MCF 10A (cell line): ENCODE results near the gene MCM5. TPM values are rescaled to one million over a fixed set of nuclear protein-coding genes. Genes with fewer than 3 reads are reported as not detected.

Experiments used
- BruUV-seq: library from RNA; stranded (reverse); fragments of 400-500 nt; replicated peaks from 2 replicates; lab custom pipeline; 2021; lab: Mats Ljungman, UMichigan
- CTCF ChIA-PET: fragments of 300-600 bp; sonication (Branson Sonifier 250); formaldehyde crosslinking; extraction: SDS; loops from one replicate; lab custom pipeline; 2021; ENCODE audit warnings: antibody characterized with exemption, inconsistent platforms; lab: Yijun Ruan, JAX
- POLR2A ChIA-PET: fragments of 300-600, 350-650 bp; sonication (Branson Sonifier 250); formaldehyde crosslinking; extraction: SDS; loops from one replicate; lab custom pipeline; 2020; ENCODE audit warnings: antibody characterized with exemption, inconsistent platforms; lab: Yijun Ruan, JAX
- DNase-seq: peaks from one replicate; pipeline ENCODE4 v3.0.0-alpha.2; 2018; ENCODE audit not compliant: unreplicated experiment
- H3K27ac Mint-ChIP-seq: one replicate; pipeline ENCODE4 v1.8.0; 2022; ENCODE audit warnings: mild to moderate bottlenecking, low read depth, mixed read lengths; ENCODE audit not compliant: unreplicated experiment
- H3K27me3 Mint-ChIP-seq: one replicate; pipeline ENCODE4 v1.8.0; 2022; ENCODE audit warnings: mixed read lengths; ENCODE audit not compliant: insufficient read depth, unreplicated experiment
- H3K36me3 Mint-ChIP-seq: one replicate; pipeline ENCODE4 v1.8.0; 2022; ENCODE audit warnings: mild to moderate bottlenecking, moderate library complexity, mixed read lengths; ENCODE audit not compliant: insufficient read depth, unreplicated experiment
- H3K4me1 Mint-ChIP-seq: one replicate; pipeline ENCODE4 v1.8.0; 2022; ENCODE audit warnings: mixed read lengths; ENCODE audit not compliant: insufficient read depth, unreplicated experiment
- H3K4me3 Mint-ChIP-seq: one replicate; pipeline ENCODE4 v1.8.0; 2022; ENCODE audit warnings: mild to moderate bottlenecking, moderate library complexity, mixed read lengths; ENCODE audit not compliant: unreplicated experiment
- H3K9me3 Mint-ChIP-seq: one replicate; pipeline ENCODE4 v1.8.0; 2022; ENCODE audit warnings: mixed read lengths; ENCODE audit not compliant: unreplicated experiment
- intact Hi-C: fragments of 100-400 bp; cut with micrococcal nuclease; formaldehyde crosslinking; loops from 2 replicates; pipeline ENCODE4 v1.14.1; 2022
- total RNA-seq: library from RNA; stranded (reverse); gene quantifications from 2 replicates; pipeline ENCODE4 v1.2.3, GENCODE V29; 2022
- TF ChIP-seq, protein P1 (sequence below): fragments of 200-600 bp; IDR thresholded peaks from one replicate; pipeline ENCODE4 v1.8.0; 2022; ENCODE audit warnings: antibody characterized with exemption, mild to moderate bottlenecking; ENCODE audit not compliant: unreplicated experiment

MCM5 gene
- total RNA-seq, 1 experiment from 2014 or later: 35.0 TPM

GRCh38 chr22:35380537-35381423 lies 19.2 kb upstream of the MCM5 start, which contains the start of gene HMOX1:
Gene HMOX1 (plus strand): TSS chr22:35381096. CDS start chr22:35381174, 78 bp downstream.
- H3K9me3 Mint-ChIP-seq: no peaks in the 10 kb centered on the region
- ChIA-PET CTCF (interaction anchor here (0.7 to 1.8 kb wide), 6 partner anchors 11 to 203 kb away, joined by 3 to 18 read pairs (median 4); no protein-coding TSS in a partner anchor), POLR2A (interaction anchor here (0.6 to 1.7 kb wide), 9 partner anchors 12 to 780 kb away, joined by 3 to 5 read pairs (median 3); partner anchors contain the start of genes APOL3 and TOM1)
- peaks cover 32% of the 10 kb centered on the region for H3K4me1 Mint-ChIP-seq
- DNase-seq: peak; percentile 78
- H3K27ac Mint-ChIP-seq: peak within 1 kb of the TSS; percentile 84
- peak within 1 kb of the TSS; percentile 72 for H3K4me3 Mint-ChIP-seq
- intact Hi-C loops: loop anchor here (2.0 kb wide), 3 partner anchors 18 to 30 kb away; no protein-coding TSS in a partner anchor
- H3K36me3 Mint-ChIP-seq: no peaks in the 10 kb centered on the region
- TF ChIP-seq, protein P1, sequence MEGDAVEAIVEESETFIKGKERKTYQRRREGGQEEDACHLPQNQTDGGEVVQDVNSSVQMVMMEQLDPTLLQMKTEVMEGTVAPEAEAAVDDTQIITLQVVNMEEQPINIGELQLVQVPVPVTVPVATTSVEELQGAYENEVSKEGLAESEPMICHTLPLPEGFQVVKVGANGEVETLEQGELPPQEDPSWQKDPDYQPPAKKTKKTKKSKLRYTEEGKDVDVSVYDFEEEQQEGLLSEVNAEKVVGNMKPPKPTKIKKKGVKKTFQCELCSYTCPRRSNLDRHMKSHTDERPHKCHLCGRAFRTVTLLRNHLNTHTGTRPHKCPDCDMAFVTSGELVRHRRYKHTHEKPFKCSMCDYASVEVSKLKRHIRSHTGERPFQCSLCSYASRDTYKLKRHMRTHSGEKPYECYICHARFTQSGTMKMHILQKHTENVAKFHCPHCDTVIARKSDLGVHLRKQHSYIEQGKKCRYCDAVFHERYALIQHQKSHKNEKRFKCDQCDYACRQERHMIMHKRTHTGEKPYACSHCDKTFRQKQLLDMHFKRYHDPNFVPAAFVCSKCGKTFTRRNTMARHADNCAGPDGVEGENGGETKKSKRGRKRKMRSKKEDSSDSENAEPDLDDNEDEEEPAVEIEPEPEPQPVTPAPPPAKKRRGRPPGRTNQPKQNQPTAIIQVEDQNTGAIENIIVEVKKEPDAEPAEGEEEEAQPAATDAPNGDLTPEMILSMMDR: peak; percentile 17
- no peaks in the 10 kb centered on the region for H3K27me3 Mint-ChIP-seq
- no TSS peak for BruUV-seq

GRCh38 chr22:35381424-35382009 lies 18.4 kb upstream of the MCM5 start:
- ChIA-PET CTCF (interaction anchor here (0.7 to 1.0 kb wide), 3 partner anchors 11 to 202 kb away, joined by 3 to 5 read pairs (median 4); no protein-coding TSS in a partner anchor), POLR2A (interaction anchor here (0.7 to 1.3 kb wide), 5 partner anchors 11 to 1130 kb away, joined by 3 read pairs; no protein-coding TSS in a partner anchor)
- TSS peak; percentile 54 for BruUV-seq
- Mint-ChIP-seq H3K27me3 (no peaks in the 10 kb centered on the region), H3K36me3 (no peaks in the 10 kb centered on the region), H3K9me3 (no peaks in the 10 kb centered on the region), H3K27ac (no peak overlapping the region), H3K4me3 (peak overlapping the region; percentile 72), H3K4me1 (peaks cover 30% of the 10 kb centered on the region)
- no peak for DNase-seq
- TF ChIP-seq, protein P1: no peak
- intact Hi-C loops: loop anchor here (2.0 kb wide), 3 partner anchors 17 to 31 kb away; no protein-coding TSS in a partner anchor

- DNase-seq: no peak
- H3K4me1 Mint-ChIP-seq: peaks cover 18% of the 10 kb centered on the region
- ChIA-PET POLR2A (interaction anchor here (0.7 kb wide), 2 partner anchors 205 to 434 kb away, joined by 3 read pairs; no protein-coding TSS in a partner anchor), CTCF (interaction anchor here (0.9 kb wide), 1 partner anchor 12 kb away, joined by 4 read pairs; no protein-coding TSS in a partner anchor)
- H3K4me3 Mint-ChIP-seq: no peak overlapping the region
- no TSS peak for BruUV-seq
- H3K27me3 Mint-ChIP-seq: no peaks in the 10 kb centered on the region
- H3K36me3 Mint-ChIP-seq: no peaks in the 10 kb centered on the region
- no peaks in the 10 kb centered on the region for H3K9me3 Mint-ChIP-seq
- TF ChIP-seq, protein P1: no peak
- H3K27ac Mint-ChIP-seq: no peak overlapping the region
- intact Hi-C loops: no loop called here
Measured at GRCh38 chr22:35383679-35384071, 16.3 kb upstream of the MCM5 start.
